Astrocyte of the spinal cord (primary cell): Measurements from ENCODE around the gene PGM1.

Source experiments
- DNase-seq: peaks from one replicate; pipeline ENCODE4 v3.0.0; 2011; ENCODE audit warnings: low read depth, low spot score
- H3K4me3 ChIP-seq: 2 replicates; pipeline ENCODE4 v1.5.1; 2011; ENCODE audit warnings: low read depth, mild to moderate bottlenecking, low read length, moderate library complexity
- in situ Hi-C: cut with HindIII; loops from 2 replicates; pipeline ENCODE4 v1.10.0; 2017; ENCODE audit warnings: low sequenced_read_pairs
- TF ChIP-seq, protein P1 (sequence below): IDR thresholded peaks from 2 replicates; pipeline ENCODE4 v1.5.1; 2012; ENCODE audit warnings: low read depth, mild to moderate bottlenecking, low read length, inconsistent platforms

PGM1 gene

DNA sequence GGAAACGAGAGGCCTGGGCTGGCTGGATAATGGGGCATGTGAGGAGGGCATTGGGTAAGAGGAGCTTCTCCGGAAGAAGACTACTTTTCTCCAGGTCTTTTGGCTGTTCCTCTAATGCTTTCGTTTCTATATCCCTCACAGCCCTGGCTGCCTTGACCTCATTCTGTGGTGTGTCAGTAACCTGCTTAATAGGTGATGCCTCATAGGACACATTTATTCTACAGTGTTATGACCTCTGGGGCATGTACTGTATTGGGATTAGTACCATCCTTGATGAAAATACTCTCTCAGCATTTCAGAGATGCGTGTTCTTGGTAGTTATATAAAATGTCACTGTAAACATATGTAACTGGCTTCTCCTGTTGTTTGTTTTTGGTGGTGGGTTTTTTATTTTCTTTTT lies 40.1 kb downstream of the PGM1 start:
- TF ChIP-seq, protein P1, sequence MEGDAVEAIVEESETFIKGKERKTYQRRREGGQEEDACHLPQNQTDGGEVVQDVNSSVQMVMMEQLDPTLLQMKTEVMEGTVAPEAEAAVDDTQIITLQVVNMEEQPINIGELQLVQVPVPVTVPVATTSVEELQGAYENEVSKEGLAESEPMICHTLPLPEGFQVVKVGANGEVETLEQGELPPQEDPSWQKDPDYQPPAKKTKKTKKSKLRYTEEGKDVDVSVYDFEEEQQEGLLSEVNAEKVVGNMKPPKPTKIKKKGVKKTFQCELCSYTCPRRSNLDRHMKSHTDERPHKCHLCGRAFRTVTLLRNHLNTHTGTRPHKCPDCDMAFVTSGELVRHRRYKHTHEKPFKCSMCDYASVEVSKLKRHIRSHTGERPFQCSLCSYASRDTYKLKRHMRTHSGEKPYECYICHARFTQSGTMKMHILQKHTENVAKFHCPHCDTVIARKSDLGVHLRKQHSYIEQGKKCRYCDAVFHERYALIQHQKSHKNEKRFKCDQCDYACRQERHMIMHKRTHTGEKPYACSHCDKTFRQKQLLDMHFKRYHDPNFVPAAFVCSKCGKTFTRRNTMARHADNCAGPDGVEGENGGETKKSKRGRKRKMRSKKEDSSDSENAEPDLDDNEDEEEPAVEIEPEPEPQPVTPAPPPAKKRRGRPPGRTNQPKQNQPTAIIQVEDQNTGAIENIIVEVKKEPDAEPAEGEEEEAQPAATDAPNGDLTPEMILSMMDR, result no peak
- in situ Hi-C loops, result no loop called here
- no peak overlapping the region for H3K4me3 ChIP-seq
- DNase-seq, result no peak

DNA sequence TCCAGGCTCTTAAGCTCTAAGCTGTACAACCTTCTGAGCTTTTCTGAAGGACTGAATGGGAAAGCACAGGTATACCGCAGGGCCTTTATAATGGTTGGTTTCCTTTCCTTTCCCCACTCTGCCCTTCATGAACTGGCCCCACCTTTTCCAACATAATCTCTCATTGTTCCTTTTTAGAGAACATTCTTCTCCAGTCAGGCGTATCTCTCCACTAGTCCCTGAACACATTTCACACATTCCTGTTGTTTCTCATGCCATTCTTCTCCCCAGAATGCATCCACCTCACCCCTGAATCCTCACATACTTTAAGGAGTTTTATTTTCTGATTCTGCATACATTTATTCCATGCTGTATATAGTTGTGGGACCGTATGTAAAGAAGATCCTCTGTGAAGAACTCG lies 41.3 kb downstream of the PGM1 start:
- H3K4me3 ChIP-seq, result no peak overlapping the region
- TF ChIP-seq, protein P1, result no peak
- in situ Hi-C loops, result no loop called here
- no peak for DNase-seq

DNA sequence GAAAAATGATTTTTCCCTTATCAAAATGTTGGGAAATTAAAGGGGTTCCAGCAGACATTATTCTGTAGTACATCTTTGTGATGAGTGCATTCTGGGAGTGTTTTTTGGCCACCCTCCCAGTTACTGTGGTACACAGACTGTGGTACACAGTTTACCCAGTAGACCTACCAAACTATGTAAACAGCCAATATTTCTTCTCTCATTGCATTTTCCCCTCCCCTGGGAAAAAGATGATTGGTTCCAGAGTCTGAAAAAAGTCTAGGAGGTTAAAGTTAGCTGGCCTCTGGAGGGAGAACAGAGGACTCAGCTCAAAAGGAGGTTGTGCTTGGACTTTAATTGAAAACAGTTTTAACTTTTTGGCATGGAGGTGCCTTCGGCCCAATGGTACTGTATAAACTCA lies 42.5 kb downstream of the PGM1 start:
- peak; percentile 53 for DNase-seq
- TF ChIP-seq, protein P1, result no peak

DNA sequence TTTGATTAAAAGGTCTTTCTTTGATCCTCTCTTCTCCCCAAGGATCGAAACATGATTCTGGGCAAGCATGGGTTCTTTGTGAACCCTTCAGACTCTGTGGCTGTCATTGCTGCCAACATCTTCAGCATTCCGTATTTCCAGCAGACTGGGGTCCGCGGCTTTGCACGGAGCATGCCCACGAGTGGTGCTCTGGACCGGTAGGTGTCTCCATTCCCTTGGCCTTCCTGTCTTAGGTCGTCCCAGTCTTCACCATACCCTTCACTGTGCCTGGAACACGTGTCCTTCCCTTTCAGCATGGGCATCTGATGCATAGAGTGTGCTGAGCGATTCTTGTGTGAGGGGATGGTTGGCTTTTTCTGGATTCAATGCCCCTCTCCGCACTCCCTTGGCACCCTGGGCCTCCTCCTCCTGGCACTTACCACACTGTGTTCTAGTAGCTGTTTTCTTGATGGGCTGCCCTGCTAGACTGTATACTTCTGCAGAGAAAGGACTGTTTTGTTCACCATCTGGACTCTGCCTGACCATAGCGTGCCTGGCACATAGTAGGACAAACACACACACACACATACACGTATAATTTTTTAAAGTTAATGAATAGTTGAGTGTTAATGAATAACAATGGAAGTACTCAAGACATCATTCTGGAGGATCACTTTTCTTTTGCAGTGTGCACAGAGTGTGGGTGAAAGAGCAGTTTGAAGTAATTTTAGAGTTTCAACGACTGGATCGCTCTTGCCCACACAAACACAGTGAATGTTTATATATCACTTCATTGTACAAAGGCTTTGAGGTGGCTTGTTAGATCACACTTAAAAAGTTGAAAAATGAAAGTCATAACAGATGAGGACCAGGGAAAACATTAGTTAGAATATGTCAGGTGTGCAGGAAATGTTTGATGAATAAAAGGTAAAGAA lies 43.2 kb downstream of the PGM1 start:
- TF ChIP-seq, protein P1, result no peak
- in situ Hi-C loops, result no loop called here
- H3K4me3 ChIP-seq, result no peak overlapping the region
- DNase-seq, result no peak

More for the DNA sequence above, 42.5 kb downstream of the PGM1 start:
- no peak overlapping the region for H3K4me3 ChIP-seq
- in situ Hi-C loops, result no loop called here

- in situ Hi-C loops, result no loop called here
- DNase-seq, result no peak
- H3K4me3 ChIP-seq, result no peak overlapping the region
- TF ChIP-seq, protein P1, result no peak
These were observed 45.3 kb downstream of the PGM1 start for GRCh38 chr1:63638471-63638870.

DNA sequence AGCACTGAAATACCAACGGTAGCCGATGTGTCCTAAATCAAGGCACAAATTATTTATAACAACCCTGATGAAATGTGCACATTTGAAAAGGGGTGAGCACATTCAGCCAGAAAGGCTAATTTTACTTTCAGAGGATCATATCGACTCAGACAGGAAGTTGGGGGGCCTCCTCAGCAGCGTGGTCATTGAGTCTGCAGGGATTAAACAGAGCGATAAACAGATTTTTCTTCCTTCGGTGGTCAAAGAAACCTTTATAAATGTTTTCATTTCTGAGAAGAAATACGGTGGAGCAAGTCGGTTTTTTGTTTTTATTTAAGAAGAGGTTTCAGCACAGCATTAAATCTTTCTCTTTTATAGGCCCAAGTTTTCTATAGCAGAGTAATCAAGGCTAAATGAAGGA lies 45.7 kb downstream of the PGM1 start:
- TF ChIP-seq, protein P1, result no peak
- H3K4me3 ChIP-seq, result no peak overlapping the region
- in situ Hi-C loops, result no loop called here
- DNase-seq, result no peak
